CD4-positive, alpha-beta T cell treated with Interleukin-10 for 1 hour (primary cell): Measurements from ENCODE around the gene TMEM231.
"Not testable (repeated sequence)": the region's sequence is repeated elsewhere in the genome, so short reads cannot be mapped to it uniquely, and the experiment has no call there.

Source experiments
- DNase-seq: peaks from one replicate; pipeline ENCODE4 v3.0.0-alpha.2; 2020

The TMEM231 gene

GRCh38 chr16:75555707-75556430 is at the start of gene TMEM231:
Gene TMEM231 (minus strand): TSS chr16:75556252. CDS start chr16:75556209, 43 bp downstream.
- DNase-seq, result peak; percentile 97

- no peak for DNase-seq
These were observed 47.2 kb upstream of the TMEM231 start for GRCh38 chr16:75603241-75603640.

DNA sequence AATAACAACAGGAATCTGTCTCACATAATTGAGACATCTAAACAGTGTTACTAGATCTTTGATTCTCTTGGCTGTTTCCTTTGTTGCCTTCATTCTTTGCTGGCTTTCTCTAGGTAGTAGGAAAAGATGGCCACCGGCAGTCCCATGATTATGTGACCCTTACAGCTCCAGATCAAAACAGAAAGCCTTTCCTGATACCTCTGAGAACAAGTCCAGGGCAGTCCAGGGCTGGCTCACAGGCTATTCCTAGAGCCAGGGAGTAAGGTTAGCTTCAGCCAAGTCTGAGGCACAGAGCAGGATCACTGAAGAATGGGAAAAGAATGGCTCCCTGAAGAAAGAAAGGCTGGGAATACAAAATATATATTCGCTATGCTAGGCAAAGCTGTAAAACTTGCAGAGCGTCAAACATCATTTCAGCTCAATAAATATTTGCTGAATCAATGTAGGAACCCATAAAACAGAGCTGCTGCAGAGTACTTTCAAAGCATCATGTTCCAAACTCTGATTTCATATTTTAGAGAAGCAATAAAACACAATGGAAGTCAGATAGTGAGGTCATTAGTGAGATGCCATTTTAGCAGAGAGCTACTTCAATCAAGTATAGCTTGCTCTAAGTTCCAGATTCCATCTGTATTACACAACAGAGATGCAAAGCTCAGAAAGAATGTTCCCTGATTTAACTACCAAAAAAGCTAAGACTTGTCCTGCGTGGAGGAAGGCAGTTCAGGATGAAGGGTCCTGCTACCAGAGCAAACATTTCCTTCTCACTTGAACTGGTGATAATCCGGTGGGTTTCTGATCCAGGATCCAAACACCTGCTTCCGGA is 43.6 kb upstream of the TMEM231 start:
- no peak for DNase-seq

GRCh38 chr16:75593825-75594820 is 38.1 kb upstream of the TMEM231 start:
- no peak for DNase-seq

GRCh38 chr16:75593308-75593707 is 37.3 kb upstream of the TMEM231 start:
- DNase-seq, result no peak

- DNase-seq, result not testable (repeated sequence)
These were observed 35.9 kb upstream of the TMEM231 start for GRCh38 chr16:75591927-75592326.

DNA sequence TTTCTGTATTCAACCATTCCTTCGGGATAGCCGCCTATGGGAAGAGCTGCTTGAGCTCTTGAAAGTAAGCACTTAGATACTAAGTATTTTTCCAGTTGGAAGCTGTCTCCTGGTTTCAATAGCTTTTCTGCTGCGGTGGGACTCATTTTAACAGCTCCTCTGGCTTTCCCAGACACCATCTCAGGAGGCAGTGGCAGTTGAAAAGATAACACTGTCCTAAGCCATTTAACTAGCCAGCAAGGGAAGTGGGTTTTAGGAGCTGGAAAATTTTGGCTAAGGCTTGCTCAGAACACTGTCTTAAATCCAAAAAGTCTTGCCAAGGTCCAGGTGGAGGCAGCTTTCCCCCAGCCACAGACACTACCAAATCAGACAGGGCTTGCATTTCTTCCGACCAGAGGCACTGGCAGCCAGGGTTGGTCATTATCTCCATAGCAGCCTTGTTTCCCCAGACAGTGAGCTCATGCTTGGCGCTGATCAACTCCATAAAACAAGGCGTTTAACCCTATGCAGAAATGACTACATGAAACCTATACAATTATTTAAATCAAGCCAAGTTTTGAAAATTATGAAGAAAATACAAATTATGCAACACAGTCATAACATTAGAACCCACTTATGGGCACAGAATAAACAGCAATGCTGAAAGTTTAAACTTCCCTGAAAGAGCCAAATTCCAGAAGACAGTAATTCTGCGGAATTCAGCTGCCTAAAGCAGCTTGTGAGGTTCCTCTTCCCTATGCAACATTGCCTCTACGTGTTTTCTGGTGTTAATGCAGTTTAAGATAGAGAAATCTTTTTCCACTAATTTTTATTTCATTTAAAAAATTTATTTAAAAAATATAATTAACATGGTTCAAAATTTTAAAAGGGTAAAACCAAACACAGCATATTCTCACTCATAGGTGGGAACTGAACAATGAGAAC is 35.1 kb upstream of the TMEM231 start:
- no peak for DNase-seq

DNA sequence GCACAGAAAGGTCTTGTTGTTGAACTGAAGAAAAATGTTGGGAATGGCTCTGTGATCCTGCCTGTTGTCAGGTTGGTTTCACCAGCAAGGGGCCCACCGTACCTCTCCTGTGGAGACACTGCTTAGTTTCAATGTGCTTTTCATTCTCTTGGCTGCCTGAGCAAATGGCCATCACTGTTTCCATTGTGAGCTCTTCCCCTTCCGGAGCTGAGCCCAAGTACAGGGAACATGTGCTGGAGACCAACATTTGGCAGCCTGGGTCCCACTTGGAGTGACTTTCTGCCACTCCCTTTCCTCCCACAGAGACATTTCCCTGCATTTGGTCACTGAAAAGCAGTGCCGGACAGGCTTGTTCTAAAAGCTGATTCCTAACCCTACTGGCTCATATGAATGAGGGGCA is 33.3 kb upstream of the TMEM231 start:
- DNase-seq, result no peak

- no peak for DNase-seq
These were observed 32.7 kb upstream of the TMEM231 start for GRCh38 chr16:75588716-75589115.

GRCh38 chr16:75584108-75584507 is 28.1 kb upstream of the TMEM231 start:
- no peak for DNase-seq

- no peak for DNase-seq
These were observed 23.3 kb upstream of the TMEM231 start for GRCh38 chr16:75579281-75579834.

- no peak for DNase-seq
These were observed 22.7 kb upstream of the TMEM231 start for GRCh38 chr16:75578725-75579124.

DNA sequence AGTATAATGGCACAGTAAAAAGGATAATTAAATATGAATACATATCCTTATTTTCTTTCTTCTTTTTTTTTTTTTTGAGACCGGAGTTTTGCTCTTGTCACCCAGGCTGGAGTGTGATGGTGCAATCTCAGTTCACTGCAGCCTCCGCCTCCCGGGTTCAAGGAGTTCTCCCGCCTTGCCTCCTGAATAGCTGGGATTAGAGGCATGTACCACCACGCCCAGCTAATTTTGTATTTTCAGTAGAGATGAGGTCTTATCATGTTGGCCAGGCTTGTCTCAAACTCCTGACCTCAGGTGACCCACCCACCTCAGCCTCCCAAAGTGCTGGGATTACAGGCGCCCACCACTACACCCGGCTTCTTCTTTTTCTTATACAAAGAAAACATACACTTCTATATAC is 22.2 kb upstream of the TMEM231 start:
- DNase-seq, result no peak

- no peak for DNase-seq
These were observed 20.3 kb upstream of the TMEM231 start for GRCh38 chr16:75576384-75576811.

DNA sequence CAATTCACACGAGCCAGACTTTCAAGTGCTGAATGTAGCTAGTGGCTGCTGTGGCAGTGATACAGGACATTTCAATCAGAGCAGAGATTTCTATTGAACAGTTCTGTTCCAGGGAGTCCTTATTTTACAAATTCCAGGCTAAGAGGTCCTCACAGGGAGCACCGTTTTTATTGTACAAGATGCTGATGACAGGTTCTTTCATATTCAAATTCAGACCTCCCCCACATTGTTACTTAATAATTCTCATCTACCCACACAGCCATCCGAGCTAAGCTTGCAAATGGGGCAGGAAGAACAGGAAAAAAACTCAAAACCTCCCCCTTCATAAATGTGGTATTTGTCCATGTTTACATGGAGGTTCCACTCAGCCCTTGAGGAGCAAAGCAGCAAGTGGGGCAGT is 19.9 kb upstream of the TMEM231 start:
- no peak for DNase-seq

DNA sequence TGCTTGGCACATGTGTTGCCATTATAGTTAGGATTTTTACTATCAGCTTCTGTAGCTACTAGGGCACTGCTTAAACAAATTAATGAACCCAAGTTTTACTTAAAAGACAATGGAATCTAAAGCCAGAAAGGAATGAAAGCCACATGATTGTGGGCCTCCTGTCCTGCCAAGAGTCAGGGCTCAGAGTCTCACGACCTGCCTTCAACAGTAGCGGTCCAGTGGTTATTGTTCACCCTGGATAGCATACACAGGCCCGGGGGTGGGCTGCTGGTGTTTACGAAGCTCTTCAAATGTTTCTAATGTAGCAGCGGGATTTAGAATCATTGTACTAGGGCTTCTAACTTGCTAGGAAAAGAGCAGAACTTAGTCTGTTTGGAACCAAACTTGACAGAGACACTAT is 17.9 kb upstream of the TMEM231 start:
- DNase-seq, result no peak

GRCh38 chr16:75572864-75573542 is 17.0 kb upstream of the TMEM231 start:
- no peak for DNase-seq

- no peak for DNase-seq
These were observed 14.5 kb upstream of the TMEM231 start for GRCh38 chr16:75570396-75571065.

GRCh38 chr16:75567911-75568310 is 11.9 kb upstream of the TMEM231 start:
- DNase-seq, result no peak

GRCh38 chr16:75566758-75567255 is 10.8 kb upstream of the TMEM231 start:
- DNase-seq, result peak; percentile 27
